Measurements from ENCODE around the gene GCGR. TPM values are rescaled to one million over a fixed set of nuclear protein-coding genes. Genes with fewer than 3 reads are reported as not detected.

Gene GCGR
- total and polyA plus RNA-seq, 2 of the 13 experiments (the other 11 are each of a cell fraction or from before 2014, with no cell fraction given): 0.04 to 0.13 TPM

GRCh38 chr17:81831957-81832607, 28.1 kb downstream of the GCGR start (continued):
- TF ChIP-seq KLF6 (CRISPR knock-in tag; IDR thresholded peaks at IDR 0.05) (no peak; the same call in 1 of the 2 replicates), ZMYM4 (CRISPR knock-in tag; IDR thresholded peaks at IDR 0.05) (no peak), TIGD3 (CRISPR knock-in tag; IDR thresholded peaks at IDR 0.05; ENCODE audit: borderline replicate concordance) (no peak), RBM22 (optimal IDR thresholded peaks at IDR 0.05; ENCODE audit: low read length) (no peak), ZZZ3 (CRISPR knock-in tag; IDR thresholded peaks at IDR 0.05; ENCODE audit: borderline replicate concordance) (0 out of 2 replicates have a peak, but pooled peaks have one; percentile 30), RORA (CRISPR knock-in tag; IDR thresholded peaks at IDR 0.05) (no peak), ZNF101 (CRISPR knock-in tag; IDR thresholded peaks at IDR 0.05; ENCODE audit: borderline replicate concordance, low read depth) (no peak), SIX4 (CRISPR knock-in tag; IDR thresholded peaks at IDR 0.05) (no peak), ZNF326 (CRISPR knock-in tag; IDR thresholded peaks at IDR 0.05; ENCODE audit: borderline replicate concordance) (no peak), ZNF770 (CRISPR knock-in tag; IDR thresholded peaks at IDR 0.05) (no peak), FOXA3 (CRISPR knock-in tag; IDR thresholded peaks at IDR 0.05) (no peak), CHD2 (IDR thresholded peaks at IDR 0.05; ENCODE audit: low read depth, low read length) (no peak), MEF2D (CRISPR knock-in tag; IDR thresholded peaks at IDR 0.05) (no peak; the same call in 1 of the 2 replicates), ZFP62 (CRISPR knock-in tag; IDR thresholded peaks at IDR 0.05) (no peak), NFKB2 (CRISPR knock-in tag; IDR thresholded peaks at IDR 0.05; ENCODE audit: borderline replicate concordance) (no peak), ZNF639 (CRISPR knock-in tag; conservative IDR thresholded peaks at IDR 0.05) (no peak), AHDC1 (CRISPR knock-in tag; IDR thresholded peaks at IDR 0.05; ENCODE audit: borderline replicate concordance) (no peak), ZNF670 (CRISPR knock-in tag; IDR thresholded peaks at IDR 0.05; ENCODE audit: borderline replicate concordance) (no peak; the same call in 1 of the 2 replicates), ATRX (CRISPR knock-in tag; IDR thresholded peaks at IDR 0.05; ENCODE audit: borderline replicate concordance) (no peak), ZNF788 (CRISPR knock-in tag; IDR thresholded peaks at IDR 0.05; ENCODE audit: borderline replicate concordance) (no peak; the same call in 1 of the 2 replicates), ARNT (IDR thresholded peaks at IDR 0.05) (no peak)

All from HepG2 (cell line).